DND-41 (cell line): ENCODE data around the gene PTGDR2.

Experiments used
- ATAC-seq: fragments of 200-7000 bp; cut with Tn5 transposase; 3 replicates; pipeline ENCODE4 v1.9.1; 2021; ENCODE audit warnings: low read depth; ENCODE audit not compliant: insufficient read depth
- DNase-seq: peaks from one replicate; pipeline ENCODE4 v3.0.0-alpha.2; 2020
- H2AFZ ChIP-seq: 2 replicates; pipeline ENCODE4 v1.6.0; 2012; ENCODE audit warnings: low read depth, low read length
- H3K27ac ChIP-seq: 2 replicates; pipeline ENCODE4 v1.5.1; 2012; ENCODE audit warnings: low read length, inconsistent platforms
- H3K27me3 ChIP-seq: fragments of 200-600 bp; sonication (generic); 2 replicates; pipeline ENCODE4 v1.6.0; 2012; ENCODE audit warnings: low read length, mild to moderate bottlenecking, inconsistent platforms; ENCODE audit not compliant: insufficient read depth, poor library complexity
- H3K36me3 ChIP-seq: 2 replicates; pipeline ENCODE4 v1.5.1; 2012; ENCODE audit warnings: low read length, inconsistent platforms; ENCODE audit not compliant: insufficient read depth
- H3K4me1 ChIP-seq: 2 replicates; pipeline ENCODE4 v1.5.1; 2012; ENCODE audit warnings: mild to moderate bottlenecking, low read length; ENCODE audit not compliant: insufficient read depth
- H3K4me2 ChIP-seq: 2 replicates; pipeline ENCODE4 v1.6.0; 2012; ENCODE audit warnings: mild to moderate bottlenecking, moderate library complexity, low read length, inconsistent platforms; ENCODE audit not compliant: insufficient read depth
- H3K4me3 ChIP-seq, 2 experiments: fragments of 200-600 bp in 1 of 2; shearing (Covaris generic) in 1 of 2; 2 replicates each; pipeline ENCODE4 v1.5.1; 2012 to 2016; ENCODE audit warnings: inconsistent platforms in 2 of 2, low read length in 2 of 2, mild to moderate bottlenecking in 2 of 2, low read depth in 1 of 2, moderate library complexity in 1 of 2
- H3K79me2 ChIP-seq: 2 replicates; pipeline ENCODE4 v1.6.0; 2012; ENCODE audit warnings: low read length, inconsistent platforms; ENCODE audit not compliant: insufficient read depth
- H3K9ac ChIP-seq: 2 replicates; pipeline ENCODE4 v1.6.0; 2012; ENCODE audit warnings: low read depth, mild to moderate bottlenecking, inconsistent platforms, low read length, moderate library complexity
- H3K9me3 ChIP-seq: 2 replicates; pipeline ENCODE4 v1.5.1; 2012; ENCODE audit warnings: low read length, moderate library complexity, mild to moderate bottlenecking, inconsistent platforms; ENCODE audit not compliant: insufficient read depth, severe bottlenecking
- H4K20me1 ChIP-seq: 2 replicates; pipeline ENCODE4 v1.6.0; 2012; ENCODE audit warnings: low read length; ENCODE audit not compliant: insufficient read depth
- EZH2 ChIP-seq: IDR thresholded peaks from 3 replicates; pipeline ENCODE4 v1.6.1; 2012; ENCODE audit warnings: borderline replicate concordance, low read depth, mild to moderate bottlenecking, moderate library complexity, low read length, inconsistent platforms; ENCODE audit not compliant: severe bottlenecking
- TF ChIP-seq, protein P1 (sequence below): IDR thresholded peaks from 2 replicates; pipeline ENCODE4 v1.5.1; 2012; ENCODE audit warnings: borderline replicate concordance, low read length, moderate library complexity, mild to moderate bottlenecking; ENCODE audit not compliant: poor library complexity, severe bottlenecking; ENCODE audit errors: extremely low read depth

Gene PTGDR2

DNA sequence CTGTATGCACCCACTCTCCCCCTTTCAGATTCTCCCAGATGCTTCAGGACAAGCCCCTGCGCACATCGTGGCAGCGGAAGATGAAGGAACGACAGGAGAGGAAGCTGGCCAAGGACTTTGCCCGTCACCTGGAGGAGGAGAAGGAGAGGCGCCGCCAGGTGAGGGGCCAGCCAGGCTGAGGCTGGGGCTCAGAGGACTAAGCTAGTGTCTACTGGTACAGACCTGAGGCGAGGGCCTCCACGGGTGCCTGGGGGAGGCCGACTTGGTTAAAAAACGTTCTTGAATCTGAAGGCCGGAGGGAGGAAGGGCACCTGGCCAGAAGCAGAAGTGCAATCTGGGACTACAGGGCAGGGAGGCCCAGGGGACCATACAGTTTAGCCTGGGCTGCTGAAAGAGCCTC, 7.9 kb downstream of the PTGDR2 start:
- H3K4me3 ChIP-seq, result no peak overlapping the region
- H4K20me1 ChIP-seq, result peaks cover 33% of the 10 kb centered on the region
- ATAC-seq, result no peak
- TF ChIP-seq, protein P1, sequence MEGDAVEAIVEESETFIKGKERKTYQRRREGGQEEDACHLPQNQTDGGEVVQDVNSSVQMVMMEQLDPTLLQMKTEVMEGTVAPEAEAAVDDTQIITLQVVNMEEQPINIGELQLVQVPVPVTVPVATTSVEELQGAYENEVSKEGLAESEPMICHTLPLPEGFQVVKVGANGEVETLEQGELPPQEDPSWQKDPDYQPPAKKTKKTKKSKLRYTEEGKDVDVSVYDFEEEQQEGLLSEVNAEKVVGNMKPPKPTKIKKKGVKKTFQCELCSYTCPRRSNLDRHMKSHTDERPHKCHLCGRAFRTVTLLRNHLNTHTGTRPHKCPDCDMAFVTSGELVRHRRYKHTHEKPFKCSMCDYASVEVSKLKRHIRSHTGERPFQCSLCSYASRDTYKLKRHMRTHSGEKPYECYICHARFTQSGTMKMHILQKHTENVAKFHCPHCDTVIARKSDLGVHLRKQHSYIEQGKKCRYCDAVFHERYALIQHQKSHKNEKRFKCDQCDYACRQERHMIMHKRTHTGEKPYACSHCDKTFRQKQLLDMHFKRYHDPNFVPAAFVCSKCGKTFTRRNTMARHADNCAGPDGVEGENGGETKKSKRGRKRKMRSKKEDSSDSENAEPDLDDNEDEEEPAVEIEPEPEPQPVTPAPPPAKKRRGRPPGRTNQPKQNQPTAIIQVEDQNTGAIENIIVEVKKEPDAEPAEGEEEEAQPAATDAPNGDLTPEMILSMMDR, result no peak
- no peak for TF ChIP-seq EZH2
- H3K79me2 ChIP-seq, result peaks cover 40% of the 10 kb centered on the region
- H3K4me1 ChIP-seq, result peaks cover 35% of the 10 kb centered on the region
- no peaks in the 10 kb centered on the region for H3K9me3 ChIP-seq
- no peak overlapping the region for H3K4me2 ChIP-seq
- DNase-seq, result no peak
- no peak overlapping the region for H2AFZ ChIP-seq
- H3K36me3 ChIP-seq, result peaks cover 62% of the 10 kb centered on the region
- H3K27ac ChIP-seq, result no peak overlapping the region
- H3K9ac ChIP-seq, result no peak overlapping the region
- H3K27me3 ChIP-seq, result no peaks in the 10 kb centered on the region

- no peak overlapping the region for H2AFZ ChIP-seq
- no peak for TF ChIP-seq EZH2
- TF ChIP-seq, protein P1, result no peak
- H3K27me3 ChIP-seq, result no peaks in the 10 kb centered on the region
- H3K4me1 ChIP-seq, result peaks cover 36% of the 10 kb centered on the region
- H3K79me2 ChIP-seq, result peaks cover 46% of the 10 kb centered on the region
- H3K27ac ChIP-seq, result no peak overlapping the region
- H4K20me1 ChIP-seq, result peaks cover 33% of the 10 kb centered on the region
- H3K9ac ChIP-seq, result no peak overlapping the region
- DNase-seq, result no peak
- no peak overlapping the region for H3K4me2 ChIP-seq
- no peaks in the 10 kb centered on the region for H3K9me3 ChIP-seq
- no peak overlapping the region for H3K4me3 ChIP-seq
- H3K36me3 ChIP-seq, result peaks cover 62% of the 10 kb centered on the region
- no peak for ATAC-seq
Observed at GRCh38 chr11:60847281-60847680, 8.5 kb downstream of the PTGDR2 start.

- peak overlapping the region; percentile 75; the same call in 1 of the 2 replicates for H3K9ac ChIP-seq
- H3K9me3 ChIP-seq, result no peaks in the 10 kb centered on the region
- H3K4me2 ChIP-seq, result peak overlapping the region; percentile 96
- DNase-seq (no peak), ATAC-seq (no peak)
- no peak for TF ChIP-seq EZH2
- H4K20me1 ChIP-seq, result peaks cover 33% of the 10 kb centered on the region
- no peak overlapping the region for H2AFZ ChIP-seq
- H3K4me1 ChIP-seq, result peaks cover 45% of the 10 kb centered on the region
- no peak overlapping the region for H3K27ac ChIP-seq
- peaks cover 54% of the 10 kb centered on the region for H3K79me2 ChIP-seq
- no peaks in the 10 kb centered on the region for H3K27me3 ChIP-seq
- H3K4me3 ChIP-seq, result peak overlapping the region in 1 of 2 experiments; percentile 90; a peak in 1 of 4 replicates
- H3K36me3 ChIP-seq, result peaks cover 47% of the 10 kb centered on the region
Observed at GRCh38 chr11:60845338-60845737, 10.4 kb downstream of the PTGDR2 start.

GRCh38 chr11:60844870-60845221, 10.9 kb downstream of the PTGDR2 start:
- Histone ChIP-seq H3K9ac (peak overlapping the region; percentile 75; the same call in 1 of the 2 replicates), H2AFZ (no peak overlapping the region), H3K27ac (peak overlapping the region; percentile 3; the same call in 1 of the 2 replicates), H3K36me3 (peaks cover 42% of the 10 kb centered on the region), H4K20me1 (peaks cover 33% of the 10 kb centered on the region), H3K4me1 (peaks cover 45% of the 10 kb centered on the region), H3K4me3 (peak overlapping the region in 1 of 2 experiments; percentile 90; a peak in 3 of 4 replicates), H3K79me2 (peaks cover 54% of the 10 kb centered on the region), H3K27me3 (no peaks in the 10 kb centered on the region), H3K9me3 (no peaks in the 10 kb centered on the region), H3K4me2 (peak overlapping the region; percentile 96)
- ATAC-seq, result no peak
- no peak for DNase-seq
- TF ChIP-seq, protein P1, result no peak
- TF ChIP-seq EZH2, result no peak
